Keratinocyte (primary cell): ENCODE data around the gene ERBB2. TPM values are rescaled to one million over a fixed set of nuclear protein-coding genes. Genes with fewer than 3 reads are reported as not detected.

Source experiments
- DNase-seq: peaks from one replicate; pipeline ENCODE4 v3.0.0-alpha.2; 2011; ENCODE audit warnings: low read depth, missing footprints, low spot score
- FAIRE-seq: peaks from 2 replicates; lab custom pipeline; 2011; peaks lifted over from hg19 to GRCh38; lab: Jason Lieb, UNC
- H2AFZ ChIP-seq: 2 replicates; pipeline ENCODE4 v1.6.0; 2012; ENCODE audit warnings: low read length, control low read depth, inconsistent platforms; ENCODE audit not compliant: control insufficient read depth
- H3K27ac ChIP-seq: 2 replicates; pipeline ENCODE4 v1.5.1; 2011; ENCODE audit warnings: low read length; ENCODE audit not compliant: control insufficient read depth, insufficient read depth
- H3K27me3 ChIP-seq: 3 replicates; pipeline ENCODE4 v1.6.0; 2011; ENCODE audit warnings: low read length; ENCODE audit not compliant: control insufficient read depth, insufficient read depth; ENCODE audit errors: extremely low read depth
- H3K36me3 ChIP-seq, 2 experiments: 2 replicates in 1 of 2; 3 replicates in 1 of 2; pipeline ENCODE4 v1.5.1; 2011; ENCODE audit warnings: low read length in 2 of 2, mild to moderate bottlenecking in 1 of 2; ENCODE audit not compliant: control insufficient read depth in 2 of 2, insufficient read depth in 2 of 2; ENCODE audit errors: extremely low read depth in 1 of 2
- H3K4me1 ChIP-seq: 3 replicates; pipeline ENCODE4 v1.5.1; 2011; ENCODE audit warnings: low read length; ENCODE audit not compliant: control insufficient read depth, insufficient read depth; ENCODE audit errors: extremely low read depth
- H3K4me2 ChIP-seq: 3 replicates; pipeline ENCODE4 v1.6.0; 2011; ENCODE audit warnings: low read depth, low read length; ENCODE audit not compliant: control insufficient read depth, insufficient read depth; ENCODE audit errors: extremely low read depth
- H3K4me3 ChIP-seq, 3 experiments: fragments of 200-600 bp in 1 of 3; sonication (generic) in 1 of 3; 2 replicates in 2 of 3; 3 replicates in 1 of 3; pipeline ENCODE4 v1.5.1; 2011 to 2016; ENCODE audit warnings: low read length in 3 of 3, mild to moderate bottlenecking in 3 of 3, control low read depth in 2 of 3, inconsistent platforms in 1 of 3, low read depth in 1 of 3, mixed read lengths in 1 of 3, mixed run types in 1 of 3, moderate library complexity in 1 of 3; ENCODE audit not compliant: control insufficient read depth in 2 of 3, insufficient read depth in 2 of 3; ENCODE audit errors: extremely low read depth in 1 of 3
- H3K79me2 ChIP-seq: 2 replicates; pipeline ENCODE4 v1.6.0; 2012; ENCODE audit warnings: low read length; ENCODE audit not compliant: control insufficient read depth, insufficient read depth
- H3K9ac ChIP-seq: 3 replicates; pipeline ENCODE4 v1.6.0; 2011; ENCODE audit warnings: low read length; ENCODE audit not compliant: control insufficient read depth, insufficient read depth; ENCODE audit errors: extremely low read depth
- H3K9me1 ChIP-seq: 3 replicates; pipeline ENCODE4 v1.6.0; 2011; ENCODE audit warnings: low read length; ENCODE audit not compliant: control insufficient read depth, insufficient read depth; ENCODE audit errors: extremely low read depth
- H3K9me3 ChIP-seq: 2 replicates; pipeline ENCODE4 v1.5.1; 2012; ENCODE audit warnings: low read depth, low read length; ENCODE audit not compliant: control insufficient read depth
- H4K20me1 ChIP-seq: 3 replicates; pipeline ENCODE4 v1.6.0; 2011; ENCODE audit warnings: low read length; ENCODE audit not compliant: control insufficient read depth, insufficient read depth; ENCODE audit errors: extremely low read depth
- EZH2 ChIP-seq: IDR thresholded peaks from one replicate; pipeline ENCODE4 v1.6.1; 2012; ENCODE audit warnings: inconsistent platforms, mild to moderate bottlenecking, low read length, moderate library complexity
- dilution Hi-C: fragments of 300-500 bp; cut with MboI; formaldehyde crosslinking; loops from one replicate; pipeline ENCODE4 v1.7.0; 2020; ENCODE audit warnings: low sequenced_read_pairs; ENCODE audit not compliant: extremely low pct_ligation_motif_present
- polyA plus RNA-seq, 5 experiments: library from polyadenylated mRNA; depleted of rRNA in 3 of 5; stranded (reverse) in 3 of 5; stranded (forward) in 1 of 5; unstranded in 1 of 5; fragments of >200 nt; gene quantifications; 1 replicate in 1 of 5; 2 replicates in 3 of 5; 3 replicates in 1 of 5; pipeline versions ENCODE4 v1.2.1 to v1.2.3, GENCODE V29; 2011 to 2012; ENCODE audit warnings: missing spikeins in 2 of 5, low read depth in 1 of 5, low replicate concordance in 1 of 5
- TF ChIP-seq, protein P1 (sequence below), 3 experiments: IDR thresholded peaks in 1 of 3; conservative IDR thresholded peaks in 1 of 3; optimal IDR thresholded peaks in 1 of 3; 2 replicates in 2 of 3; 3 replicates in 1 of 3; pipeline versions ENCODE3 to v1.5.1; 2011; ENCODE audit warnings: low read length in 3 of 3, mild to moderate bottlenecking in 3 of 3, moderate library complexity in 2 of 3, control low read depth in 1 of 3, inconsistent platforms in 1 of 3; ENCODE audit not compliant: insufficient read depth in 2 of 3; ENCODE audit errors: extremely low read depth in 1 of 3

Gene ERBB2
- polyA plus RNA-seq, 1 donor (not counting 4 experiments of a cell fraction or from before 2014, with no cell fraction given) = 21.4 TPM

DNA sequence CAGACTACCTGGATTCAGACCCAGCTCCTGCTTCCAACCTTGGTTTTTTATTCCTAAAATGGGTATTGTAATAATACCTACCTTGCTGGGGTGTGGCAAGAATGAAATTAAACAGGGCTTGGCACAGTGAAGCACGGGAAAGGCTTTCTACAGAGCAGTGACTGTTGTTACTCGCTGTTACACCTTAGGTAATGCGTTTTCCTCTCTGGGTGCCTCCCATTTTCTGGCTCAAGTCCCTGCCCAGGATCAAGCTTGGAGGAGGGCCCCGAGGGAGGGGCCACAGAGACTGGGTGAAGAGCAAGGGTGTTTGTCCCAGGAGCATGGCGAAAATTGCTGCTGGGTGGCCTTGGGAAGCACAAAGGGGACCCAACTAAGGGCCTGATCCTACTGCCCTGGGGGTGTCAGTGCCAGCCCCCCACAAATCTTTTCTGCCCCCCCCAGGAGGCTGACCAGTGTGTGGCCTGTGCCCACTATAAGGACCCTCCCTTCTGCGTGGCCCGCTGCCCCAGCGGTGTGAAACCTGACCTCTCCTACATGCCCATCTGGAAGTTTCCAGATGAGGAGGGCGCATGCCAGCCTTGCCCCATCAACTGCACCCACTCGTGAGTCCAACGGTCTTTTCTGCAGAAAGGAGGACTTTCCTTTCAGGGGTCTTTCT, 17.1 kb downstream of the ERBB2 start:
- no peaks in the 10 kb centered on the region for H3K27me3 ChIP-seq
- no peaks in the 10 kb centered on the region for H3K9me3 ChIP-seq
- H3K4me3 ChIP-seq = no peak overlapping the region
- H3K79me2 ChIP-seq = no peaks in the 10 kb centered on the region
- peak overlapping the region; percentile 26 for H3K9ac ChIP-seq
- TF ChIP-seq, protein P1, sequence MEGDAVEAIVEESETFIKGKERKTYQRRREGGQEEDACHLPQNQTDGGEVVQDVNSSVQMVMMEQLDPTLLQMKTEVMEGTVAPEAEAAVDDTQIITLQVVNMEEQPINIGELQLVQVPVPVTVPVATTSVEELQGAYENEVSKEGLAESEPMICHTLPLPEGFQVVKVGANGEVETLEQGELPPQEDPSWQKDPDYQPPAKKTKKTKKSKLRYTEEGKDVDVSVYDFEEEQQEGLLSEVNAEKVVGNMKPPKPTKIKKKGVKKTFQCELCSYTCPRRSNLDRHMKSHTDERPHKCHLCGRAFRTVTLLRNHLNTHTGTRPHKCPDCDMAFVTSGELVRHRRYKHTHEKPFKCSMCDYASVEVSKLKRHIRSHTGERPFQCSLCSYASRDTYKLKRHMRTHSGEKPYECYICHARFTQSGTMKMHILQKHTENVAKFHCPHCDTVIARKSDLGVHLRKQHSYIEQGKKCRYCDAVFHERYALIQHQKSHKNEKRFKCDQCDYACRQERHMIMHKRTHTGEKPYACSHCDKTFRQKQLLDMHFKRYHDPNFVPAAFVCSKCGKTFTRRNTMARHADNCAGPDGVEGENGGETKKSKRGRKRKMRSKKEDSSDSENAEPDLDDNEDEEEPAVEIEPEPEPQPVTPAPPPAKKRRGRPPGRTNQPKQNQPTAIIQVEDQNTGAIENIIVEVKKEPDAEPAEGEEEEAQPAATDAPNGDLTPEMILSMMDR (optimal IDR thresholded peaks at IDR 0.05 in 1 of 3, IDR thresholded peaks at IDR 0.05 in 1 of 3, conservative IDR thresholded peaks at IDR 0.05 in 1 of 3; ENCODE audit: extremely low read depth in 1 of 3, insufficient read depth in 2 of 3, low read length in 3 of 3) = no peak
- no peak for TF ChIP-seq EZH2
- H3K9me1 ChIP-seq = no peaks in the 10 kb centered on the region
- no peak overlapping the region for H2AFZ ChIP-seq
- H4K20me1 ChIP-seq = no peaks in the 10 kb centered on the region
- peak overlapping the region; percentile 46 for H3K27ac ChIP-seq
- FAIRE-seq (peak; percentile 65), DNase-seq (no peak)
- peaks cover 10% of the 10 kb centered on the region for H3K4me1 ChIP-seq
- H3K4me2 ChIP-seq = no peak overlapping the region
- dilution Hi-C loops = no loop called here
- H3K36me3 ChIP-seq = peaks cover 20 to 24% of the 10 kb centered on the region in 2 experiments

DNA sequence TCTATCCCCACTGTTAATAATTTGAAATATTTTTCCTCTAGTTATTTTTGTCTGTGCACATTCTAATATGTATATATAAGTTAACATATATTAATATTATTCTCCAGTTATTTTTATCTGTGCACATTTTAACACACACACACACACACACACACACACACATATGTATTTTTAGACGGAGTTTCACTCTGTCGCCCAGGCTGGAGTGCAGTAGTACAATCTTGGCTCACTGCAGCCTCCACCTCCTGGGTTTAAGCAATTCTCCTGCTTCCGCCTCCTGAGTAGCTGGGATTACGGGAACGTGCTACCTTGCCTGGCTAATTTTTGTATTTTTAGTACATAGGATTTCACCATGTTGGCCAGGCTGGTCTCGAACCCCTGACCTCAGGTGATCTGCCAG, 17.8 kb downstream of the ERBB2 start:
- H2AFZ ChIP-seq = no peak overlapping the region
- H3K4me1 ChIP-seq = peaks cover 10% of the 10 kb centered on the region
- H3K9me3 ChIP-seq = no peaks in the 10 kb centered on the region
- no peaks in the 10 kb centered on the region for H3K27me3 ChIP-seq
- TF ChIP-seq EZH2 = no peak
- TF ChIP-seq, protein P1 (optimal IDR thresholded peaks at IDR 0.05 in 1 of 3, IDR thresholded peaks at IDR 0.05 in 1 of 3, conservative IDR thresholded peaks at IDR 0.05 in 1 of 3; ENCODE audit: extremely low read depth in 1 of 3, insufficient read depth in 2 of 3, low read length in 3 of 3) = no peak
- peaks cover 15 to 22% of the 10 kb centered on the region in 2 experiments for H3K36me3 ChIP-seq
- H3K27ac ChIP-seq = no peak overlapping the region
- dilution Hi-C loops = no loop called here
- H3K4me3 ChIP-seq = no peak overlapping the region
- no peak overlapping the region for H3K4me2 ChIP-seq
- DNase-seq (no peak), FAIRE-seq (no peak)
- H3K79me2 ChIP-seq = no peaks in the 10 kb centered on the region
- H4K20me1 ChIP-seq = no peaks in the 10 kb centered on the region
- H3K9ac ChIP-seq = no peak overlapping the region
- H3K9me1 ChIP-seq = no peaks in the 10 kb centered on the region
